NCI-H345 treated with DMSO at 0.1 percent for 48 hours (cell line): ENCODE measurements around the gene PRKCA.
"Not testable (repeated sequence)": the region's sequence is repeated elsewhere in the genome, so short reads cannot be mapped to it uniquely, and the experiment has no call there.

Experiments
- DNase-seq: peaks from one replicate; lab custom pipeline; 2025; ENCODE audit not compliant: unreplicated experiment; lab: John Stamatoyannopoulos, UW

The PRKCA gene

DNA sequence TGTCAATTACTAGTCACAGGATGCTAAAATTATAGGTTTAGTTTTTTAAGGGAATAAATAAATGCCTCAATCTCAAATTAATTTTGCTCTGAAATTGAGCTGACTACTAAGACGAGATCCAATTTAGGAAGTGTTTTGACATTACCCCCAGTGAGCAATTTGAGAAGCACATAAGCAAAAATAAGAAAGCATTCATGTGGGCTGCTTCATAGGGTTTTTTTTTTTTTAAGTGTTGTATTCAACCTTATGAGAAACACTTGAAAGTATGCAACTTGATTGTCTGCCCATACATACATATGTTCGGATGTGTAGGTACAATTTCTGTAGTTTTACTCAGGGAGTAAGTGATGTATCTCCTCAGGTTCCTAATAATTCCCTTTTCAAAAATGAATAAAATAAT is 77.6 kb downstream of the PRKCA start:
- no peak for DNase-seq

DNA sequence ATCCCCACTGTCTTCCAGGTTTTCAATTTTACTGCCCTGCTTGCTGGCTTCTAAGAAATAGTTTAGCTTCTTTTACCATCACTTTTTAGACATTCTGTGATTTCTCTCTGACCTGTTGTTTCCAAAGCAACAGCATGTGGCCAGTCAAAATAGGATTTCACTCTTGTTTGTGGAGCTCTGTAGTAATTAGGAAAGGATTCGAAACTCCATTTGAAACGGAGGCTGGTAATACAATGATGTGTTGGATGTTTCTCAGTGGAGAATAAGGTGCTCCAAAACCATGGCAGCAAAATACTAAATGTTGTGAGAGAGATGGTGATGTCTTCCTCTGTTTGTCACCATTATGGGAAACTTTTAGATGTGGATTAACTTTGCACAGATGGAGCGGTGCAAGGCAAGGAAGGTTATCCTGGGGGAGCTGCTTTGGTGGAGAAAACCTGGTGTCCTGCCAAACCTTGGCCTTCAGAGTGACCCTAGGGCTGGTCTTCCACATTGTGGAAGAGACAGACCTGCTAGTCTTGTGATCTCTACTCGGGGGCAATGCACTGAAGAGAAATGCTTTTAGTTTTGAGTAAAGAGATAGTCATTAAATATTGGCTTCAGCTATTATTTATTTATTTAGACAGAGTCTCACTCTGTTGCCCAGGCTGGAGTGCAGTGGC is 79.4 kb downstream of the PRKCA start:
- no peak for DNase-seq

DNA sequence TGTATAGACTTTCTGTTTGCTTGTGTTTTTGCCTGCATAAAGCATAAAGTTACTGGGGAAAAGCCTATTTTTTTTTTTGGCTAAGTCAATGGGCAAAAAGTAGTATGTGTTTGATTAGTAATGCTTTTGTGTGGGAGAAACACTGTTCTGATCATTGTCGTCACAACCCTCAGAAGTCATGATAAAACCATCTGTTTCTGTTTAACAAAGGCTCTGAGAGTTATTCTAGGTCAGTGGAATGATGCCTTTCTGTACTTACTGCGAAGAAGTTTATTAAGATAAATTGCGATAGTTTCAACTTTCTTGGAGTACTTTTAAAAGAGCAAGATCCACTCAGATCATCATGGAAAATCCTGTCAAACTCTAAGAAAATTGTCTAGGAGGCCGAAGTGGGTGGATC is 80.9 kb downstream of the PRKCA start:
- no peak for DNase-seq

DNA sequence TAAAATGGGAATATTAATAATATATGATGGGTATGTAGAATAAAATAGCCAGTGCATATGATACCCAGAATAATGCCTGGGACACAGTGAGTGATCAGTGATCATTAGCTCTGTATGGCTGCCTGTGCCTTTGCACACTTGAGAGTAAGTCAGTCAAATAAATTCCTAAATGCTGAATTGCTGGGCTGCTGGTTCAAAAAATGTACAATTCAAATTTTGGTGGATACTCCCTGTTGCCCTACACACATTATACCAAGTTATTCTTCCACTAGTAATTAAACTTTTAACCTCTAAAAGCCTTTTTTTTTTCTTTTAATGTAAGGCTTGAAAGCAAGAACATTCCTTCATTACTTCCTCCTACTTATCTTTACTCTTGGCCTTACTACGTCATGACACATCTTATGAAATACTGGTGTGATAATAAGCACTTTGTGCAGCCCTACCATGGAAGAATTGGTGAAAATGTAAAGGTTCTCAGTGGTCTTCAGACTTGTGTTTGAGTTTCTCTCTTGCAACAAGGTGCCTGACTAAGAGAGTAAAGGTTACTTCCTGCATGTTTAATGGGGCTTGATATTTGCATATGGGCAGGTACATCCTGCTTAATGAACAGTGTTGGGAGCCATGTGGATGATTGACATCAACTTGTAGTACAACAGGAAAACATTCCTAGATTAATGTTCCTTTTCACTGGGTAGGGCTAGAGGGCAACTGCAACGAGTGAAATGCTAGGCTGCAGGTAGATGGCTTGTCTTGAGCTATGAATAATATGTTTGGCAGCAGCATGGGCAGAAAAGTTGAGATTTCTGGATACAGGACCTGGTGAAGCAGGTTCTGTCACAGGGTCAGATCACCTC is 84.3 kb downstream of the PRKCA start:
- DNase-seq, result no peak

DNA sequence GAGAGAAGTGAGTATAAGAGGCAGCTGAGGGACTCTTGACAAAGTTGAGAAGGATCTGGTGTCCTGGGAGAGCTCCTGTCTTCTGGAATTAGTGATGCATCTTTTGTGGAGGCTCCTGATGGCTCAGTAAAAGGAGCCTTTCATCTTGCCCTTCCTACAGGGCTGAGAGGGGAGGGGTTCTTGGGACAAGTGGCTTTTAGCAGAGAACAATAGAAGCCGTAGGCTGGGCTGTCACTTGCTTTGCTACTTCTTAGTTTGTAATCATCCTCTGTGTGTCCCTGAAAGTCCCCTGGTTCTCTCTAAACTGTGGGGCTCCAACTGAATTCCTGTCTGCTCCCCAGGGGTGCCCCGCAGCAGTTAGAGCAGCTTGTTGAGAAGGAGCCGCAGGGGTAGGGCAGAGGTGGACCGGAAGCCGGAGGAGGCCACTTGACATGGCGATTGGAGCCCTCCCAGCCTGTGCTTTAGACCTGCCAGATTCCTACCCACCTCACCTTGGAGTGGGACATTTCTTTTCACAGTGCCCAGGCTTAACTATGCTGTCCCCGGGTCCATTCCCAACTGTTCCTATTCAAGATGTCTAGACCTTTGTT is 85.1 kb downstream of the PRKCA start:
- no peak for DNase-seq

DNA sequence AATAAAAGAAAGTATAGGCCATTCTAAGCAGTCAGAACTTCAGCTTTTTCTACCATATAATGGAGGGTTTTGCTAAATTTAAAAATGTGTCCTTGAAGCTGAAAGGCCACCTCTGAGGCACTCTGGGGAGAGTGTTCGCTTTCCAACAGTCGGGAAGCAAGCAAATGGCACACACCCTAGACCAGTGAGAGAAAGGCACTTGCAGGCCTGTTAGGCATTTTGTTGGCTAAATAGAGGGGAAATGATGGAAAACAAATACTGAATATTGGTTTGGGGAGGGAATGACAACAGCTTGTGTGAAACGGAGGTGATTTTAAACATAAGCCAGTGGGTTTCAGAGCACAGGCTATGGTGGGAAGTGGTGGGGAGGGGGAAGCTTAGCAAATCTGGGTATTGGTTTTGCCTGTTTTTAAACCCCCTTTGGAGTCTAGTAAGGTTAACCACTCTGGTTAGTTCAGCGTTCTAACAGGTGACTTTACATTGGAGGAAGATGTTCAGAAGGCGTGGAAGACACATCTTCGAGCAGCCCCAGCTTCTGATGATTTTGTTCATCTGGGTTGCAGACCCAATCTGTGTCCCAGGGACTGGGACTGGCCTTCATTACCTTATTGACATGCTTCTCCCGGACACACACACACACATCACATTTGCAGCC is 90.5 kb downstream of the PRKCA start:
- DNase-seq, result no peak

DNA sequence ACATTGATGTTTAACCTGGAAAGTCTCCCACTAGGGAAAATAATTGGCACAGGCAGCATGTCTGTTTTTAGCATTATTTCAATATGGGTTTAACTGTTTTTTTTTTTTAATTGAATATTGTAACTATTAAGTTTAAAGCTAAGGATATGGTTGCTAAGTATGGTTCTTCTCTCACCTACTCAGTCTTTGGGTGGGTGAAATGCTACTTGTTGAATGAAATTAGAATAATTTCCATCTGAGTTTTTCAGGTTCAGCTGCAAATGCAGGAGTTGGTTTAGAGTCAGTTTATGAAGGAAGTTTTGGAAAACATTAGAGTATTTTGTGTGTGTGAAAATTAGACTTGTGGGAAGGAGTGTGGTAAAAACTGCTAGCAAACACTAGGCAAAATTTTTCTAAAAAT is 93.5 kb downstream of the PRKCA start:
- no peak for DNase-seq

DNA sequence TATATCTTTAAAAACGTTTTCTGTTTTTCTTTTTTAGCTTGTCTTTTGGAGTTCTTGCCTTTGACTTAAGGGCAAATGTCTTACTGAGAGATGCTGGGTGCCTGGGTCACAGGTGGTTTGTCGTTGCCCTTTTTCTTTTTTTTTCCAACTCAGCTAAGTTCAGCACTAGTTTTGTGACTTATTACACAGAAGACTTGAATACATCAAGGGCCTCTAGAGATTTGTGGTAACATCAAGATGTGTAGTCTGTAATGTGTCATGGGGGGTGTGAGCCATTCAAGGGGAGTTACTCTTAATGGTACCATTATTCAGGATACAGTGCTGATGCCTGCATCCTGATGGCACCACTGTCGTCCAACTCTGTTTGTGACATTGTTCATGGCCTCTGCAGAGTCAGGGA is 95.1 kb downstream of the PRKCA start:
- no peak for DNase-seq

DNA sequence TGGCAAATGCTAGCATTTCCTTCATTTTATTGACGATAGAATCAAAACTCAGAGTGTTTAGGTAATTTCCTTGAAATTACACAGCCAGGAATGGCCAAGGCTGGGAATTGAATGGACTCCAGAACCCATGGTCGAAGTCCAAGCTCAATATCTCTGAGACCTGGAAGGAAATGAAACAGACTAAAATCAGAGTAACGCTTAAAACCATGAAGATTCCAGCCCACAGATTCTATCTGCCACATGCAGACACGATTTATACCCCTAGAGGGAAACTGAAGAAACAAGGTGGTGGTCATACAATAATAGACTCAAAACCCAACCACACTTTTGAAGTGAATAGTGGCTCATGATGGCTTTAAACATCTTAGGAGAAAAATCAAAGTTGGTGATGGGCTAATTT is 95.6 kb downstream of the PRKCA start:
- no peak for DNase-seq

DNA sequence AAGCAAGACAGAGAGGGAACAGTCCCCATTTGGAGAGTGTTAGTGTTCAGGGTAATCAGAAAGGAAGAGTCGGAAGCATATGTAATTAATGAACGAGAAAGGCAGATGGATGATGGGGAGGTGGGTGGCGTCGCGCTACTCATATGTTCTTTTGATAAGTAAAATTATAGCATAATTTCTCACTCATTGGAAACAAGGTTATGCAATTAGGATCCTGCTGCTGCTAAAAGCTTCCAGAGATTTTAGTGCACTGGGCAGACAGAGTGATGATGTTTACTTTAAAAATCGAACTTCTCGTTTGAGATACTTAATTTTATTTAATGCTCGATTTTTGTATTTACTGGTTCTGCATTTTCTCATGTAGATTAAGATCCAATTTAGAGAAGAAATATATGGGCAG is 96.2 kb downstream of the PRKCA start:
- no peak for DNase-seq

DNA sequence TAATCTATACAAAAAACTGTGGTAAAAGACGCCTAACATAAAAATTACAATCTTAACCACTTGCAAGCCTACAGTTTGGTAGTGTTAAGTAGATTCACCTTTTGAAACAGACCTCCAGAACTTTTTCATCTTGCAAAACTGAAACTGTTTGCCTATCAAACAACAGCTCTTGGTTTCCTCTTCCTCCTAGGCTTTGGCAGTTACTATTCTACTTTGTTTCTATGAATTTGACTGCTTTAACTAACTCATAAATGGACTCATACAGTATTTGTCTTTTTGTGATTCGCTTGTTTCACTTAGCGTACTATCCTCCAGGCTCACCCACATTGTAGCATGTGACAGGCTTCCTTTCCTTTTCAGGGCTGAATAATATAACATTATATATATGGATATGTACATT is 97.0 kb downstream of the PRKCA start:
- no peak for DNase-seq

DNA sequence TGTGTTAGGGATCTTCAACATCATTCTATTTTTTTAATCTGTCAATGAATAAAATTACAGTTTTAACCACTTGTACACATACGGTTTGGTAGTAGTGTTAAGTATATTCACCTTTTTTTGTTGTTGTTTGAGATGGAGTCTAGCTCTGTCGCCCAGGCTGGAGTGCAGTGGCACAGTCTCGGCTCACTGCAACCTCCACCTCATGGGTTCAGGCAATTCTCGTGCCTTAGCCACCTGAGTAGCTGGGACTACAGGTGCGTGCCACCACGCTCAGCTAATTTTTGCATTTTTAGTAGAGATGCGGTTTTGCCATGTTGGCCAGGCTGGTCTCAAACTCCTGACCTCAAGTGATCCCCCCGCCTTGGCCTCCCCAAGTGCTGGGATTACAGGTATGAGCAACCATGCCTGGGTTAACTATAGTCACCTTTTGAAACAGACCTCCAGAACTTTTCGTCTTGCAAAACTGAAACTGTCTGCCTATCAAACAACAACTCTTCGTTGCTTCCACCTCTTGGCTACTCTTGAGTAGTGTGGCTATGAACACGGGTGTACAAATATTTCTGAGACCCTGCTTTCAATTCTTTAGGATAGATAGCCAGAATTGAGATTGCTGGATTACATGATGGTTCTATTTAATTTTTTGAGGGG is 97.8 kb downstream of the PRKCA start:
- not testable (repeated sequence) for DNase-seq

DNA sequence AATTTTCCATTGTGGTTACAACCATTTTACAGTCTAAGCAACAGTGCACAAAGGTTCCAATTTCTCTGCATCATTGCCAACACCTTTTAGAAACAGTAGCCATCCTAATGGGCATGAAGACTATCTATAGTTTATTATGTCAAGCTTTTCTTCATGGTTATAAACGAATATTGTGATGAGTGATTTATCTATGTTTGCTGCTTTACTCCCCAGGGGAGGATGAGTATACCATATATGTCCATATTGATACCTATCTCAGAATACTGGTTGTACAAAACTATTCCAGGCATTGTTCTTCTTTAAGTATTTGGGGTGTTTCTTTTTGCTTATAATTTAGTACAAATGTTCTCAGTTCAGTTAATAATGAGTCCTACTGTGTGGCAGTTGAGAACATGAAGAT is 98.3 kb downstream of the PRKCA start:
- no peak for DNase-seq

DNA sequence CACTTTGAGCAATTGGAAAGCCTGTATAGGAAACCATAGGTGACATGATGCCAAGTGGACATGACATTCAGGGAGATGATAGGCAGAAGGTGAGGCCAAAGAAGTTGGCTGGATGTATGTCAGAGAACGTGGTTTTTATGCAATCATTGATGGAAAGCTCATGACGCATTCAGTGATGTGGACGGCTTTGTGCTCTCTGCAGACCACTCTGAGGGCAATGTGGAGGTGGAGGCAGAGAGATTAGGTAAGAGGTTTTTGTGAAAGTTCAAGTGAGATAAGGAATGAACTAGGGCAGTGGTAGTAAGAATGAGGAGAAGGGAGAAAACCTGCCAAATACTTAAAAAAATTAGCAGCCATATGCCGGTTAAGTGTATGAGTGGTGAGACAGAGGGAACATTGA is 99.0 kb downstream of the PRKCA start:
- no peak for DNase-seq

DNA sequence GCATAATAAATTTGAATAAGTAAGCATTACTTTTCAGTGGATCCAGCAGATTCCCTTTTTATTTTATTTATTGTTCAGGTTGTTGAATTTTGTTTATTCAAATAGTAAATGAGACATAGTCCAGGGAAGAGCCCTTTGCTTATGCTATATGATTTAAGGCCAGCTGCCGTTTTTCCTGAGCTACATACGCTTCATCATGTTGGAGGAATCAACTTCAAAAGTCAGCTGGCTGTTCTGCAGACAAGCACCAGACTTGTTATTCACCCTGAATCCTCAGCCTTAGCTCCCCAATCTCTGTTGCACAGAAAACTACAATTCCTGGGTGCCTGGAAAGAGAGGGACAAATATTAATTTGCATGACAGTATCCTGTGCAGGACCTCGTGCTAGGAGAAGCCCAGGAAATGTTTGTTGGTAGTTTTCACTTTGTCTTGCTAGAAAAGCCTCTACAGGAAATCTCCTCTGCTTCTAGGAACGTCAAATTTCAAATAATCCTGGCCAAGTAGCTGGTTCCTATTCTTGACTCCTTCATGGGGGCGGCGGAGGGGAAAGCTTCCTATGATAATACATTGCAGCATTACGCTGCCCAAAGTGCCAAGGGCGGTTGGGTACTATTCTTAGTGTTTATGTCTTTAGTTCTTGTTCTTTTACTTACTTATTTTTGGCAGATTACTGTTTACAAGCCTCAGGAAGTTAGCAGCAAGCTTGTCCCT is 101.6 kb downstream of the PRKCA start:
- DNase-seq, result no peak

DNA sequence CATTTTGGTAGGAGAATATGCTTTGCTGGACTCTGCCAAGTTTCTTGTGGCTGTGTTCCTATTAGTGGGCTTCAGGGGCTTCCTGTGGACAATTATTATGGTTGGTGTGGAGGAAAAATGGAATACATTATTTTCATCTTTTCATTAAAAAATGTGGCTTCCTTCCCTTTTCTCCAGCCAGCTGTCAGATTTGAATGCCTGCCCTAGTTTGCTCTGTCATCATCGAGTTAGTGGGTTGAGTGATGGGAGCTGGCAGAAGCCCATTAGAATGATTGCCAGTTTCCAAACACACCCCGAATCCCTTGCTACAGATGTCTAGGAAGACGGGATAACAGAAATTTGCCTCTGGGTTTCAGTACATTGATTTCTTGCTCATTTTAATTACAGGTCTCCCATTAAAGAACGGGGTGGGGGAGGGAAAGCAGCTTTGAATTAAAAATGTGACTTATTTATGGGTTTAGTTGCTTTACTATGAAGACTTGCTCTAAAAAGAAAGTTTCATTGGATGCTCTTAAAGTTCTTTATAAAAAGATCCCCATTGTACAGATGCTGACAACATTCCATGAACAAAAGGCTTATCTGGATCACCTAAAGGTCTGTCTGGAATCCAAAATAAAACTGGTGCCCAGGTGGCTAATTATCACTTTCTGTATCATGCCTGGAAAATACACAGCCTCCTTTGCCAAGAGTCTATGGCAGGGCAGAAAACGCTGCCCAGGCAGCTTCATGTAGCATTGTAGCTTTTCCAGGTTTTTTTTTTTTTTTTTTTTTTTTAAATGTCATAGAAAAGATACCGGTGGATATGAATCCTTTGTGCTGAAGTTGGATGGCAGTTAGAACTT is 103.6 kb downstream of the PRKCA start:
- DNase-seq, result no peak

DNA sequence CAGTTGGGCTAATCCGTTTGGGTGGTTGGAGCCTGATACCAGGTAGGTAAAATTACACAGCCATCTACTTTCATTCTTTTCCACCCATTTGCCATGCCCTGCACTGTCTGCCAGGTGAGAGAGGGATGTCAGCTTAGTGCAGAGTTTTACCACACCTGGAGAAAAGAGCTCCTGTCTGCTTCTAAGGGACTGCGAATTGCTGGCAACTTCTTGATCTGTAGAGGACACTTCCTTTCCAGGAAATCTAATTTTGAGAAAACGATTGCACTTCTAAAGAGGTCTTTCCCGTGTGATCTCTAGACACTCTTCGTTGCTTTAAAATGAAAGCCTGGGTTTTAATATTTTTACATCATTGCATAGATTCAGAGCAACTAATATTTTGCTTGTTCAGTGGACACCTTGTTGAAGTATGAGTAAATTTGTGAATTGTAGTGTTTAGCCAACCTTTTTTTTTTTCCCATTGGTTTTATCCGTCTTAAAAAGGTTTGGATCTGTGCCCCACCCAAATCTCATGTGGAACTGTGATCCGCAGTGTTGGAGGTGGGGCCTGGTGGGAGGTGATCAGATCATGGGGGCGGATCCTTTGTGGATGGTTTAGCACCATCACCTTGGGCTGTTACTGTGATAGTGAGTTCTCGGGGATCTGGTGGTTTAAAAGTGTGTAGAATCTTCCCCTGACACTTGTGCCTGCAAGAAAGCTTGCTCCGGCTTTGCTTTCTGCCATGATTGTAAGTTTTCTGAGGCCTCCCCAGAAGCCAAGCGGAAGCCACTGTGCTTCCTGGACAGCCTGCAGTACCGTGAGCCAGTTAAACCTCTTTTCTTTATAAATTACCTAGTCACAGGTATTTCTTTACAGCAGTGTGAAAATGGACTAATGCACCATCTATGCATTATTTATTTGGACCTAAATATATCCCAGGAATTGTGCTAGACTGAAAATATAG is 104.6 kb downstream of the PRKCA start:
- DNase-seq, result no peak

DNA sequence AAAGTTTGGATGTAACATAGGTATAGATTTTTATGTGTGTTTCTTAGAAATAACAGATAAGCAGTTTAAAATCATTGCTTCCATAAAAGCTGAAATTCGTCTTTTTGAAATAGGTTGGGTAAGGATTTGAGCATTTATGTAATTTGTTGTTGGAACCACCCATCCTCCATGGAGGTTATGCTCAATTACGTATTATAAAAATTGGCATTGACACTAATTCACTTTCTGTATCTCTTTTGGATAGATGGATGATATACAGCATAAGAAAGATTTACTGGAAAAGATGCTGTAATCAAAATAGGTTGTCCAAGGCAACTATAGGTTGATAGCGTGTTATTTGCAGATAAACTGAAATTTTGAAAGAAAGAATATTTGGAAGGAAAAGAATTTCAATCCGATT is 105.5 kb downstream of the PRKCA start:
- DNase-seq, result no peak

DNA sequence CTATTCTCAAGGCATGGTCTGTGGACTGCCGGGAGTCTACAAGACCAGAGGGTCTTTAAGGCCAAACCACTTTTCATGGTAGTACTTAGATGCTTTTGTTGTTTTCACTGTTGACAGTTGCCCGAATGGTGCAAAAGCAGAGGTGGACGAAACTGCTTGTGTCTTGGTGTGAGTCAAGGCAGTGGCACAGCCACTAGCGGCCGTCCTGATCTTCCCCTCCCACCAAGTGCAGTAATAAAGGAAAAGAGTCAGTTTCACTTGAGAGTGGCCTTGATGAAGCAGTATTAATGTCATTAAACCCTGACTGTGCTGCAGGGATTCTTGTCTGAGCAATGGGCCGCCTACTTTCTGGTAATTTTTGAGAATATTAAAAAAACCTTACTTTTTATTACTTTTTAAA is 109.1 kb downstream of the PRKCA start:
- DNase-seq, result no peak
